Smooth muscle cell of the brain vasculature (primary cell): ENCODE results near the gene HPGD.
A peak's percentile ranks its signal among the peaks of the same experiment; 100 is the strongest.

Experiments
- DNase-seq: peaks from one replicate; pipeline ENCODE4 v3.0.0-alpha.2; 2012; ENCODE audit warnings: low read depth, low spot score

The HPGD gene

GRCh38 chr4:174522183-174523024 lies at the start of gene HPGD:
Gene HPGD, minus strand, starts transcription at chr4:174522488. Its CDS starts 37 bp downstream, at chr4:174522451.
- DNase-seq = no peak

- DNase-seq = no peak
Observed at GRCh38 chr4:174564529-174564928, 42.2 kb upstream of the HPGD start.

- no peak for DNase-seq
Observed at GRCh38 chr4:174563399-174563798, 41.1 kb upstream of the HPGD start.

GRCh38 chr4:174561560-174561959 lies 39.3 kb upstream of the HPGD start:
- DNase-seq = peak; percentile 46

GRCh38 chr4:174559894-174560293 lies 37.6 kb upstream of the HPGD start:
- DNase-seq = no peak

GRCh38 chr4:174555789-174556630 lies 33.7 kb upstream of the HPGD start:
- DNase-seq = no peak

- no peak for DNase-seq
Observed at GRCh38 chr4:174554231-174554728, 32.0 kb upstream of the HPGD start.

- no peak for DNase-seq
Observed at GRCh38 chr4:174553828-174554227, 31.5 kb upstream of the HPGD start.

- DNase-seq = no peak
Observed at GRCh38 chr4:174553031-174553430, 30.7 kb upstream of the HPGD start.

- DNase-seq = no peak
Observed at GRCh38 chr4:174550541-174550940, 28.3 kb upstream of the HPGD start.

- no peak for DNase-seq
Observed at GRCh38 chr4:174549721-174550120, 27.4 kb upstream of the HPGD start.

GRCh38 chr4:174545268-174545667 lies 23.0 kb upstream of the HPGD start:
- no peak for DNase-seq

GRCh38 chr4:174544496-174544895 lies 22.2 kb upstream of the HPGD start:
- no peak for DNase-seq

- no peak for DNase-seq
Observed at GRCh38 chr4:174540175-174540574, 17.9 kb upstream of the HPGD start.

- DNase-seq = no peak
Observed at GRCh38 chr4:174539571-174539970, 17.3 kb upstream of the HPGD start.

- DNase-seq = no peak
Observed at GRCh38 chr4:174538876-174539250, 16.6 kb upstream of the HPGD start.

GRCh38 chr4:174538123-174538875 lies 16.0 kb upstream of the HPGD start:
- no peak for DNase-seq

GRCh38 chr4:174537634-174538033 lies 15.3 kb upstream of the HPGD start:
- no peak for DNase-seq

GRCh38 chr4:174534461-174534860 lies 12.2 kb upstream of the HPGD start:
- no peak for DNase-seq

- no peak for DNase-seq
Observed at GRCh38 chr4:174532445-174532844, 10.2 kb upstream of the HPGD start.

GRCh38 chr4:174531486-174531885 lies 9.2 kb upstream of the HPGD start:
- DNase-seq = no peak

GRCh38 chr4:174528226-174528625 lies 5.9 kb upstream of the HPGD start:
- DNase-seq = no peak
